HepG2 (cell line): ENCODE measurements around the gene SLC45A1. TPM values are rescaled to one million over a fixed set of nuclear protein-coding genes. Genes with fewer than 3 reads are reported as not detected.

ENCODE experiments used
- ATAC-seq: fragments of 200-7000 bp; cut with Tn5 transposase; 3 replicates; pipeline ENCODE4 v1.9.1; 2020; ENCODE audit warnings: mild to moderate bottlenecking, moderate library complexity
- BruUV-seq: library from RNA; stranded (reverse); fragments of 400-500 nt; replicated peaks from 2 replicates; lab custom pipeline; 2021; lab: Mats Ljungman, UMichigan
- CTCF ChIA-PET: fragments of 300-600 bp; formaldehyde crosslinking; extraction: SDS; loops from one replicate; lab custom pipeline; 2021; ENCODE audit warnings: low total read pairs, inconsistent platforms, low intra/inter-chr PET ratio; lab: Yijun Ruan, JAX
- POLR2A ChIA-PET: fragments of 350-600 bp; sonication (Branson Sonifier 250); formaldehyde crosslinking; loops from one replicate; lab custom pipeline; 2020; ENCODE audit warnings: antibody characterized with exemption, inconsistent platforms; lab: Yijun Ruan, JAX
- DNase-seq: peaks from one replicate; pipeline ENCODE4 v3.0.0-alpha.2; 2015; ENCODE audit warnings: low spot score
- FAIRE-seq: peaks from 3 replicates; lab custom pipeline; 2011; peaks lifted over from hg19 to GRCh38; lab: Jason Lieb, UNC
- H2AFZ ChIP-seq: one replicate; pipeline ENCODE4 v1.6.1; 2011; ENCODE audit warnings: low read length, inconsistent platforms
- H3K27ac ChIP-seq: fragments of 300-600 bp; 3 replicates; pipeline ENCODE4 v1.8.0; 2011; ENCODE audit warnings: mixed run types, mild to moderate bottlenecking, mixed read lengths, low read length, inconsistent platforms; ENCODE audit not compliant: insufficient read depth; ENCODE audit errors: extremely low read length
- H3K27me3 ChIP-seq, 2 experiments: fragments of 200-600 bp in 1 of 2; 2 replicates in 1 of 2; 3 replicates in 1 of 2; pipeline versions ENCODE4 v1.6.0 to v1.8.0; 2011; ENCODE audit warnings: low read length in 2 of 2, mild to moderate bottlenecking in 2 of 2, moderate library complexity in 2 of 2, inconsistent platforms in 1 of 2; ENCODE audit not compliant: insufficient read depth in 2 of 2, control insufficient read depth in 1 of 2
- H3K36me3 ChIP-seq, 2 experiments: fragments of 200-600 bp in 1 of 2; replicated peaks in 1 of 2; 2 replicates in 1 of 2; 3 replicates in 1 of 2; pipeline versions ENCODE4 v1.5.1 to v1.8.0; 2011; ENCODE audit warnings: low read length in 2 of 2, inconsistent platforms in 1 of 2; ENCODE audit not compliant: insufficient read depth in 2 of 2, control insufficient read depth in 1 of 2
- H3K4me1 ChIP-seq: 2 replicates; pipeline ENCODE4 v1.5.1; 2012; ENCODE audit warnings: low read length, inconsistent platforms; ENCODE audit not compliant: insufficient read depth
- H3K4me2 ChIP-seq: 2 replicates; pipeline ENCODE4 v1.6.0; 2011; ENCODE audit warnings: low read depth, low read length, inconsistent platforms
- H3K4me3 ChIP-seq, 3 experiments: fragments of 200-600 bp in 1 of 3; sonication (generic), shearing (Covaris generic) in 1 of 3; replicated peaks in 1 of 3; 2 replicates each; pipeline ENCODE4 v1.5.1; 2011 to 2016; ENCODE audit warnings: low read length in 3 of 3, inconsistent platforms in 2 of 3, low read depth in 2 of 3, mild to moderate bottlenecking in 2 of 3, control low read depth in 1 of 3, mixed read lengths in 1 of 3; ENCODE audit not compliant: insufficient read depth in 1 of 3
- H3K79me2 ChIP-seq: one replicate; pipeline ENCODE4 v1.6.1; 2011; ENCODE audit warnings: low read length, inconsistent platforms; ENCODE audit not compliant: insufficient read depth
- H3K9ac ChIP-seq: 2 replicates; pipeline ENCODE4 v1.6.0; 2011; ENCODE audit warnings: mild to moderate bottlenecking, low read depth, low read length, inconsistent platforms; ENCODE audit not compliant: insufficient read depth
- H3K9me3 ChIP-seq: 2 replicates; pipeline ENCODE4 v1.5.1; 2012; ENCODE audit warnings: mild to moderate bottlenecking, low read length
- H4K20me1 ChIP-seq: 2 replicates; pipeline ENCODE4 v1.6.0; 2011; ENCODE audit warnings: inconsistent platforms, mild to moderate bottlenecking, low read length, moderate library complexity; ENCODE audit not compliant: insufficient read depth
- AGO1 ChIP-seq: fragments of 200-400 bp; formaldehyde crosslinking; IDR thresholded peaks from 2 replicates; pipeline ENCODE4 v1.6.1; 2017; ENCODE audit warnings: mild to moderate bottlenecking, low read depth, low read length, moderate library complexity; ENCODE audit not compliant: poor library complexity, severe bottlenecking
- CREB1 ChIP-seq, 2 experiments: fragments of 450-650 bp in 1 of 2; IDR thresholded peaks; 2 replicates each; pipeline ENCODE4 v1.6.1; 2016 to 2017; ENCODE audit warnings: control low read depth in 1 of 2, mild to moderate bottlenecking in 1 of 2, missing compliant biosample characterization in 1 of 2, missing genetic modification characterization in 1 of 2
- FLYWCH1 ChIP-seq: sonication (generic); formaldehyde crosslinking; IDR thresholded peaks from 2 replicates; pipeline ENCODE4 v1.8.1; 2023; ENCODE audit warnings: mild to moderate bottlenecking, missing genetic modification reagents
- FOXO4 ChIP-seq: sonication (generic); formaldehyde crosslinking; conservative IDR thresholded peaks from 2 replicates; pipeline ENCODE4 v1.8.1; 2023; ENCODE audit warnings: missing genetic modification reagents
- NFIC ChIP-seq: IDR thresholded peaks from 2 replicates; pipeline ENCODE4 v1.6.1; 2012; ENCODE audit warnings: mild to moderate bottlenecking, low read length, inconsistent platforms
- SAP130 ChIP-seq: IDR thresholded peaks from 2 replicates; pipeline ENCODE4 v1.6.1; 2016; ENCODE audit warnings: low read depth
- SATB2 ChIP-seq: sonication (generic); formaldehyde crosslinking; IDR thresholded peaks from 2 replicates; pipeline ENCODE4 v1.5.0; 2020; ENCODE audit warnings: missing genetic modification reagents
- SIX4 ChIP-seq: sonication (generic); formaldehyde crosslinking; IDR thresholded peaks from 2 replicates; pipeline ENCODE4 v1.4.0; 2020; ENCODE audit warnings: missing genetic modification reagents
- TAF1 ChIP-seq: sonication (generic); formaldehyde crosslinking; IDR thresholded peaks from 2 replicates; pipeline ENCODE4 v1.4.0; 2020; ENCODE audit warnings: missing genetic modification reagents
- TSC22D2 ChIP-seq: sonication (generic); formaldehyde crosslinking; IDR thresholded peaks from 2 replicates; pipeline ENCODE4 v1.5.1; 2020; ENCODE audit warnings: missing genetic modification reagents, mild to moderate bottlenecking, borderline replicate concordance
- UBTF ChIP-seq: sonication (generic); formaldehyde crosslinking; IDR thresholded peaks from 2 replicates; pipeline ENCODE4 v1.4.0; 2020; ENCODE audit warnings: mild to moderate bottlenecking, missing genetic modification reagents
- ZBTB2 ChIP-seq: sonication (generic); formaldehyde crosslinking; IDR thresholded peaks from 2 replicates; pipeline ENCODE4 v1.8.0; 2022; ENCODE audit warnings: low read depth, missing genetic modification reagents
- ZNF546 ChIP-seq: sonication (generic); formaldehyde crosslinking; conservative IDR thresholded peaks from 2 replicates; pipeline ENCODE4 v1.8.1; 2023; ENCODE audit warnings: mild to moderate bottlenecking, missing genetic modification reagents
- ZNF629 ChIP-seq: sonication (generic); formaldehyde crosslinking; conservative IDR thresholded peaks from 2 replicates; pipeline ENCODE4 v1.5.0; 2020; ENCODE audit warnings: missing genetic modification reagents
- ZNF687 ChIP-seq: sonication (generic); formaldehyde crosslinking; IDR thresholded peaks from 2 replicates; pipeline ENCODE4 v1.5.1; 2020; ENCODE audit warnings: mild to moderate bottlenecking, missing genetic modification reagents, moderate library complexity
- WGBS: methylation state at CpG from one replicate; pipeline ENCODE4 v1.1.6; 2017; ENCODE audit warnings: low lambda C conversion rate; 5-methylcytosine and 5-hydroxymethylcytosine counted together
- in situ Hi-C: cut with HindIII; loops from 2 replicates; pipeline ENCODE4 v1.10.0; 2017; ENCODE audit warnings: low pct_unique_long_range_greater_than_20kb; ENCODE audit not compliant: extremely low pct_ligation_motif_present
- intact Hi-C: fragments of 100-400 bp; cut with micrococcal nuclease; formaldehyde crosslinking; loops from one replicate; pipeline ENCODE4 v1.10.0; 2022; ENCODE audit not compliant: unreplicated experiment
- polyA plus RNA-seq, 8 experiments: library from polyadenylated mRNA; depleted of rRNA in 3 of 8; stranded (reverse) in 7 of 8; unstranded in 1 of 8; fragments of >200 nt; fragmentation: Illumina TruSeq in 4 of 8; extraction: Trizol in 4 of 8; gene quantifications; 2 replicates each; pipeline versions ENCODE4 v1.2.1 to v1.2.3, GENCODE V29; 2011 to 2016; ENCODE audit warnings: low read depth in 4 of 8, missing spikeins in 1 of 8, mixed read lengths in 1 of 8; ENCODE audit not compliant: insufficient read depth in 1 of 8
- total RNA-seq, 5 experiments: library from RNA; depleted of rRNA; stranded (reverse); fragments of >200 nt; fragmentation: Illumina TruSeq; extraction: Trizol; gene quantifications; 2 replicates each; pipeline ENCODE4 v1.2.3, GENCODE V29; 2016; ENCODE audit warnings: low read depth in 1 of 5

The SLC45A1 gene
- total and polyA plus RNA-seq, 2 of the 13 experiments (the other 11 are each of a cell fraction or from before 2014, with no cell fraction given) = not detected

- Histone ChIP-seq H3K9ac (no peak overlapping the region), H3K36me3 (no peaks in the 10 kb centered on the region), H3K27me3 (peaks cover 0 to 31% of the 10 kb centered on the region in 2 experiments; a peak in 4 of 5 replicates), H3K4me2 (peak overlapping the region; percentile 54), H2AFZ (no peak overlapping the region), H3K4me1 (peaks cover 45% of the 10 kb centered on the region), H3K79me2 (no peaks in the 10 kb centered on the region), H3K27ac (no peak overlapping the region), H4K20me1 (peaks cover 6% of the 10 kb centered on the region; the same call in 1 of the 2 replicates), H3K4me3 (peak overlapping the region in 1 of 3 experiments; percentile 27; a peak in 1 of 6 replicates), H3K9me3 (no peaks in the 10 kb centered on the region)
- no TSS peak for BruUV-seq
- intact Hi-C loops (loop anchor here (1.0 to 2.0 kb wide), 2 partner anchors 33 to 365 kb away; no protein-coding TSS in a partner anchor), in situ Hi-C loops (loop anchor here (5.0 kb wide), 1 partner anchor 365 kb away; no protein-coding TSS in a partner anchor)
- CTCF ChIA-PET = interaction anchor here (1.8 to 4.4 kb wide), 4 partner anchors 32 to 372 kb away, joined by 4 to 39 read pairs (median 14); no protein-coding TSS in a partner anchor
- DNase-seq (peak; percentile 35), ATAC-seq (peak; percentile 42), FAIRE-seq (no peak)
- POLR2A ChIA-PET = interaction anchor here (1.0 to 1.3 kb wide), 2 partner anchors 8 to 372 kb away, joined by 3 read pairs; no protein-coding TSS in a partner anchor
- WGBS = 51% methylated on average over 6 of the region's 15 CpGs
- TF ChIP-seq TSC22D2 (CRISPR knock-in tag) = no peak
- TF ChIP-seq SATB2 (CRISPR knock-in tag) = no peak
- no peak for TF ChIP-seq FOXO4
- no peak for TF ChIP-seq SIX4 (CRISPR knock-in tag)
- TF ChIP-seq SAP130 (CRISPR knock-in tag) = peak; percentile 40; the same call in 1 of the 2 replicates
- no peak for TF ChIP-seq ZBTB2 (CRISPR knock-in tag)
- no peak for TF ChIP-seq AGO1
- TF ChIP-seq ZNF546 (CRISPR knock-in tag) = no peak
- no peak for TF ChIP-seq FLYWCH1 (CRISPR knock-in tag)
- peak; percentile 89 for TF ChIP-seq ZNF629
- no peak for TF ChIP-seq TAF1
- TF ChIP-seq NFIC = no peak
- TF ChIP-seq UBTF = 0 out of 2 replicates have a peak, but pooled peaks have one; percentile 16
- peak; percentile 33; the same call in 1 of the 2 replicates for TF ChIP-seq CREB1 (IDR thresholded peaks at IDR 0.05)
- 0 out of 2 replicates have a peak, but pooled peaks have one; percentile 36 for TF ChIP-seq CREB1 (CRISPR knock-in tag; IDR thresholded peaks at IDR 0.05)
- peak; percentile 69 for TF ChIP-seq ZNF687
Observed at GRCh38 chr1:8347635-8348034, 29.7 kb downstream of the SLC45A1 start.
